Stimulated activated CD8-positive, alpha-beta memory T cell treated with anti-CD3 and anti-CD28 coated beads, Interleukin-12 subunit alpha, Interleukin-12 subunit beta, amount 100 ng/mL, for 4 hours (primary cell): ENCODE results near the gene FAM174A.
"Not testable (repeated sequence)": the region's sequence is repeated elsewhere in the genome, so short reads cannot be mapped to it uniquely, and the experiment has no call there.

Source experiments
- DNase-seq: peaks from one replicate; pipeline ENCODE4 v3.0.0-alpha.2; 2020; ENCODE audit warnings: low read depth

The FAM174A gene

GRCh38 chr5:100576217-100576751, 41.1 kb downstream of the FAM174A start:
- DNase-seq, result no peak

- no peak for DNase-seq
Observed at GRCh38 chr5:100577506-100577905, 42.3 kb downstream of the FAM174A start.

- DNase-seq, result no peak
Observed at GRCh38 chr5:100584069-100584468, 48.9 kb downstream of the FAM174A start.

GRCh38 chr5:100584889-100585288, 49.7 kb downstream of the FAM174A start:
- no peak for DNase-seq

- DNase-seq, result no peak
Observed at GRCh38 chr5:100590867-100591266, 55.7 kb downstream of the FAM174A start.

- DNase-seq, result no peak
Observed at GRCh38 chr5:100595152-100595811, 60.1 kb downstream of the FAM174A start.

GRCh38 chr5:100595812-100596173, 60.6 kb downstream of the FAM174A start:
- no peak for DNase-seq

GRCh38 chr5:100598446-100598845, 63.3 kb downstream of the FAM174A start:
- DNase-seq, result no peak

GRCh38 chr5:100600298-100600994, 65.3 kb downstream of the FAM174A start:
- no peak for DNase-seq

GRCh38 chr5:100603141-100603540, 68.0 kb downstream of the FAM174A start:
- DNase-seq, result no peak

GRCh38 chr5:100604021-100604420, 68.8 kb downstream of the FAM174A start:
- DNase-seq, result not testable (repeated sequence)

- DNase-seq, result no peak
Observed at GRCh38 chr5:100609594-100609993, 74.4 kb downstream of the FAM174A start.

- DNase-seq, result no peak
Observed at GRCh38 chr5:100614308-100614707, 79.1 kb downstream of the FAM174A start.

GRCh38 chr5:100615362-100615761, 80.2 kb downstream of the FAM174A start:
- no peak for DNase-seq

GRCh38 chr5:100616291-100616690, 81.1 kb downstream of the FAM174A start:
- DNase-seq, result no peak

- no peak for DNase-seq
Observed at GRCh38 chr5:100616981-100617380, 81.8 kb downstream of the FAM174A start.

- DNase-seq, result no peak
Observed at GRCh38 chr5:100623719-100624118, 88.5 kb downstream of the FAM174A start.

- DNase-seq, result no peak
Observed at GRCh38 chr5:100634937-100635534, 99.9 kb downstream of the FAM174A start.
